BLaER1 (cell line): ENCODE data around the gene BIRC2.
A peak's percentile ranks its signal among the peaks of the same experiment; 100 is the strongest.
"Not testable (repeated sequence)": the region's sequence is repeated elsewhere in the genome, so short reads cannot be mapped to it uniquely, and the experiment has no call there.

ENCODE experiments used
- H3K27ac ChIP-seq: shearing (Covaris generic); formaldehyde crosslinking; 2 replicates; pipeline ENCODE4 v1.8.1; 2022
- H3K27me3 ChIP-seq: shearing (Covaris generic); formaldehyde crosslinking; 2 replicates; pipeline ENCODE4 v1.8.1; 2022
- H3K36me3 ChIP-seq: shearing (Covaris generic); formaldehyde crosslinking; 2 replicates; pipeline ENCODE4 v1.8.1; 2022
- H3K4me1 ChIP-seq: shearing (Covaris generic); formaldehyde crosslinking; 2 replicates; pipeline ENCODE4 v1.8.1; 2022
- H3K4me2 ChIP-seq: shearing (Covaris generic); formaldehyde crosslinking; 2 replicates; pipeline ENCODE4 v1.8.1; 2022
- H3K4me3 ChIP-seq: shearing (Covaris generic); formaldehyde crosslinking; 2 replicates; pipeline ENCODE4 v1.8.1; 2022
- H3K9ac ChIP-seq: shearing (Covaris generic); formaldehyde crosslinking; 2 replicates; pipeline ENCODE4 v1.8.1; 2022
- H3K9me3 ChIP-seq: shearing (Covaris generic); formaldehyde crosslinking; 2 replicates; pipeline ENCODE4 v1.8.1; 2022
- H4K20me1 ChIP-seq: shearing (Covaris generic); formaldehyde crosslinking; 2 replicates; pipeline ENCODE4 v1.8.1; 2022
- Cebpa-rat ChIP-seq: shearing (Covaris generic); IDR thresholded peaks from 2 replicates; pipeline ENCODE4 v1.8.1; 2022

Gene BIRC2

GRCh38 chr11:102346748-102347461, at the start of gene BIRC2:
Gene BIRC2, plus strand, starts transcription at chr11:102347214. Its CDS starts 2,641 bp downstream, at chr11:102349855.
- Histone ChIP-seq H4K20me1 (no peaks in the 10 kb centered on the region), H3K27me3 (no peaks in the 10 kb centered on the region), H3K4me1 (peaks cover 37% of the 10 kb centered on the region), H3K36me3 (peaks cover 17% of the 10 kb centered on the region), H3K9ac (peak within 1 kb of the TSS; percentile 94), H3K4me2 (peak within 1 kb of the TSS; percentile 88), H3K4me3 (peak within 1 kb of the TSS; percentile 80), H3K27ac (peak within 1 kb of the TSS; percentile 91), H3K9me3 (no peaks in the 10 kb centered on the region)
- no peak for TF ChIP-seq Cebpa-rat

GRCh38 chr11:102300837-102301236, 46.2 kb upstream of the BIRC2 start:
- not testable (repeated sequence) for H3K4me3 ChIP-seq, H3K9ac ChIP-seq, H3K27me3 ChIP-seq, H3K4me2 ChIP-seq, H3K4me1 ChIP-seq, H3K36me3 ChIP-seq, H4K20me1 ChIP-seq, H3K27ac ChIP-seq
- peaks cover 21% of the 10 kb centered on the region for H3K9me3 ChIP-seq

GRCh38 chr11:102302241-102302640, 44.8 kb upstream of the BIRC2 start:
- Histone ChIP-seq H3K9ac (no peak overlapping the region), H3K9me3 (peaks cover 21% of the 10 kb centered on the region), H3K27me3 (no peaks in the 10 kb centered on the region), H3K4me2 (no peak overlapping the region), H3K36me3 (no peaks in the 10 kb centered on the region), H4K20me1 (no peaks in the 10 kb centered on the region), H3K27ac (no peak overlapping the region), H3K4me3 (no peak overlapping the region), H3K4me1 (peaks cover 7% of the 10 kb centered on the region; the same call in 1 of the 2 replicates)
- TF ChIP-seq Cebpa-rat: no peak

- Histone ChIP-seq H3K36me3 (no peaks in the 10 kb centered on the region), H3K9me3 (peaks cover 21% of the 10 kb centered on the region), H3K4me3 (no peak overlapping the region), H4K20me1 (no peaks in the 10 kb centered on the region), H3K9ac (no peak overlapping the region), H3K4me2 (no peak overlapping the region), H3K4me1 (peaks cover 7% of the 10 kb centered on the region; the same call in 1 of the 2 replicates), H3K27me3 (no peaks in the 10 kb centered on the region), H3K27ac (no peak overlapping the region)
- no peak for TF ChIP-seq Cebpa-rat
These were observed 42.3 kb upstream of the BIRC2 start for GRCh38 chr11:102304686-102305085.

GRCh38 chr11:102305352-102306047, 41.5 kb upstream of the BIRC2 start:
- H3K27me3 ChIP-seq: no peaks in the 10 kb centered on the region
- peaks cover 7% of the 10 kb centered on the region; the same call in 1 of the 2 replicates for H3K4me1 ChIP-seq
- no peak overlapping the region for H3K4me2 ChIP-seq
- TF ChIP-seq Cebpa-rat: no peak
- H3K27ac ChIP-seq: no peak overlapping the region
- H3K4me3 ChIP-seq: no peak overlapping the region
- peaks cover 24% of the 10 kb centered on the region for H3K9me3 ChIP-seq
- H4K20me1 ChIP-seq: no peaks in the 10 kb centered on the region
- no peak overlapping the region for H3K9ac ChIP-seq
- H3K36me3 ChIP-seq: no peaks in the 10 kb centered on the region

GRCh38 chr11:102306048-102306597, 40.9 kb upstream of the BIRC2 start:
- H3K9me3 ChIP-seq: peaks cover 24% of the 10 kb centered on the region
- no peak overlapping the region for H3K27ac ChIP-seq
- no peaks in the 10 kb centered on the region for H4K20me1 ChIP-seq
- H3K9ac ChIP-seq: no peak overlapping the region
- H3K4me3 ChIP-seq: no peak overlapping the region
- no peaks in the 10 kb centered on the region for H3K27me3 ChIP-seq
- TF ChIP-seq Cebpa-rat: no peak
- H3K36me3 ChIP-seq: no peaks in the 10 kb centered on the region
- peaks cover 7% of the 10 kb centered on the region; the same call in 1 of the 2 replicates for H3K4me1 ChIP-seq
- H3K4me2 ChIP-seq: no peak overlapping the region

- Histone ChIP-seq H3K4me1 (peaks cover 7% of the 10 kb centered on the region; the same call in 1 of the 2 replicates), H3K9ac (no peak overlapping the region), H3K9me3 (peaks cover 17% of the 10 kb centered on the region), H3K4me2 (no peak overlapping the region), H4K20me1 (no peaks in the 10 kb centered on the region), H3K27me3 (no peaks in the 10 kb centered on the region), H3K4me3 (no peak overlapping the region), H3K27ac (no peak overlapping the region), H3K36me3 (no peaks in the 10 kb centered on the region)
- no peak for TF ChIP-seq Cebpa-rat
These were observed 39.9 kb upstream of the BIRC2 start for GRCh38 chr11:102306817-102307726.

- peaks cover 11% of the 10 kb centered on the region for H3K9me3 ChIP-seq
- H3K36me3 ChIP-seq: no peaks in the 10 kb centered on the region
- H3K4me3 ChIP-seq: no peak overlapping the region
- no peak overlapping the region for H3K4me2 ChIP-seq
- H3K4me1 ChIP-seq: peaks cover 9% of the 10 kb centered on the region
- no peaks in the 10 kb centered on the region for H3K27me3 ChIP-seq
- H3K9ac ChIP-seq: no peak overlapping the region
- no peak for TF ChIP-seq Cebpa-rat
- no peaks in the 10 kb centered on the region for H4K20me1 ChIP-seq
- no peak overlapping the region for H3K27ac ChIP-seq
These were observed 39.3 kb upstream of the BIRC2 start for GRCh38 chr11:102307727-102308038.

GRCh38 chr11:102309621-102310541, 37.1 kb upstream of the BIRC2 start:
- Histone ChIP-seq H3K4me2 (no peak overlapping the region), H3K4me3 (no peak overlapping the region), H4K20me1 (no peaks in the 10 kb centered on the region), H3K36me3 (no peaks in the 10 kb centered on the region), H3K4me1 (peaks cover 20% of the 10 kb centered on the region), H3K27me3 (no peaks in the 10 kb centered on the region), H3K27ac (no peak overlapping the region), H3K9ac (no peak overlapping the region), H3K9me3 (peaks cover 4% of the 10 kb centered on the region; the same call in 1 of the 2 replicates)
- peak; percentile 86 for TF ChIP-seq Cebpa-rat
